Epithelial cell of proximal tubule (primary cell): ENCODE measurements around the gene PSMB3. TPM values are rescaled to one million over a fixed set of nuclear protein-coding genes. Genes with fewer than 3 reads are reported as not detected.
A peak's percentile ranks its signal among the peaks of the same experiment; 100 is the strongest.

Experiments used
- DNase-seq: peaks from one replicate; pipeline ENCODE4 v3.0.0-alpha.2; 2011; ENCODE audit warnings: low read depth
- H3K4me3 ChIP-seq: 2 replicates; pipeline ENCODE4 v1.5.1; 2011; ENCODE audit warnings: low read depth, mild to moderate bottlenecking, low read length
- total RNA-seq: library from RNA; depleted of rRNA; stranded (reverse); fragments of >200 nt; gene quantifications from 2 replicates; pipeline ENCODE4 v1.2.3, GENCODE V29; 2015
- TF ChIP-seq, protein P1 (sequence below): conservative IDR thresholded peaks from 2 replicates; pipeline ENCODE4 v1.5.1; 2012; ENCODE audit warnings: low read depth, mild to moderate bottlenecking, low read length

The PSMB3 gene
- total RNA-seq, 1 donor from 2014 or later, result 311 TPM

GRCh38 chr17:38794221-38794620, 41.7 kb downstream of the PSMB3 start:
- TF ChIP-seq, protein P1, sequence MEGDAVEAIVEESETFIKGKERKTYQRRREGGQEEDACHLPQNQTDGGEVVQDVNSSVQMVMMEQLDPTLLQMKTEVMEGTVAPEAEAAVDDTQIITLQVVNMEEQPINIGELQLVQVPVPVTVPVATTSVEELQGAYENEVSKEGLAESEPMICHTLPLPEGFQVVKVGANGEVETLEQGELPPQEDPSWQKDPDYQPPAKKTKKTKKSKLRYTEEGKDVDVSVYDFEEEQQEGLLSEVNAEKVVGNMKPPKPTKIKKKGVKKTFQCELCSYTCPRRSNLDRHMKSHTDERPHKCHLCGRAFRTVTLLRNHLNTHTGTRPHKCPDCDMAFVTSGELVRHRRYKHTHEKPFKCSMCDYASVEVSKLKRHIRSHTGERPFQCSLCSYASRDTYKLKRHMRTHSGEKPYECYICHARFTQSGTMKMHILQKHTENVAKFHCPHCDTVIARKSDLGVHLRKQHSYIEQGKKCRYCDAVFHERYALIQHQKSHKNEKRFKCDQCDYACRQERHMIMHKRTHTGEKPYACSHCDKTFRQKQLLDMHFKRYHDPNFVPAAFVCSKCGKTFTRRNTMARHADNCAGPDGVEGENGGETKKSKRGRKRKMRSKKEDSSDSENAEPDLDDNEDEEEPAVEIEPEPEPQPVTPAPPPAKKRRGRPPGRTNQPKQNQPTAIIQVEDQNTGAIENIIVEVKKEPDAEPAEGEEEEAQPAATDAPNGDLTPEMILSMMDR, result no peak

GRCh38 chr17:38796451-38797157, 44.1 kb downstream of the PSMB3 start:
- H3K4me3 ChIP-seq, result no peak overlapping the region
- DNase-seq, result no peak

More at GRCh38 chr17:38794221-38794620, 41.7 kb downstream of the PSMB3 start:
- H3K4me3 ChIP-seq, result no peak overlapping the region
- DNase-seq, result no peak

DNA sequence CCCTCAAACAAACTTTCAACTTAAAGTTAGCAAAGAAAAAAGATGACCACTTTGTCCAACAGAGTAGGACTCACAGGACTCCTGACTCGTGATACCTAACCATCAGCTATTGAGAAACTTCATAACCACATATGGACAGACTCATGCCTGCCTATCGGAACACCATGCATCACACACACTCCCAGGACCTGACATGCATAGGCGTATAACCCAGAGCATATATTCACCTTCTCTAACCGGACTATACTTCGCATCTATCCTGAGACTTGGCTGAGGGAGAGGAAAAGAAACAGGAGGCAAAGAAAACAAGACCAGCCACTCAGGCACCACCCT, 44.6 kb downstream of the PSMB3 start:
- DNase-seq, result no peak
- peak overlapping the region; percentile 83 for H3K4me3 ChIP-seq
- TF ChIP-seq, protein P1, result no peak

More at GRCh38 chr17:38796451-38797157, 44.1 kb downstream of the PSMB3 start:
- TF ChIP-seq, protein P1, result no peak

DNA sequence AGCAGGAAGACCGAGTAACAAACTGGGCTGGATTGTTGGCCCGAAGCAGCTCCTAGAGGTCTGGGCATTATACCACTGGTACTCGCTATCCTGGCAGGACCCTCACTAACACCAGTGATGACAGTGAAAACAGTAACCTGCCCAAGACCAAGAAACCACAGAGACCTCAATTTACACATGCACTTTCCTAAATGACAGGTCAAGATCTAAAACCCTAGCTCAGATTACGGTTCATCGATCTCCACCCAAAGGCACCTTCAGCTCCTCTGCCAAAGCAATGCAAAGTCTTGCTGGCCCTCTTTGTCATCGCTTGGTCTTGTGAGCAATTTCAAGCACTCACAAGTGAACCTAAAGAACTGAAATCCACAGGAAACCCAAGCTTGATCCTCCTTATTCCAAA, 45.3 kb downstream of the PSMB3 start:
- no peak for DNase-seq
- H3K4me3 ChIP-seq, result peak overlapping the region; percentile 83
- TF ChIP-seq, protein P1, result no peak

DNA sequence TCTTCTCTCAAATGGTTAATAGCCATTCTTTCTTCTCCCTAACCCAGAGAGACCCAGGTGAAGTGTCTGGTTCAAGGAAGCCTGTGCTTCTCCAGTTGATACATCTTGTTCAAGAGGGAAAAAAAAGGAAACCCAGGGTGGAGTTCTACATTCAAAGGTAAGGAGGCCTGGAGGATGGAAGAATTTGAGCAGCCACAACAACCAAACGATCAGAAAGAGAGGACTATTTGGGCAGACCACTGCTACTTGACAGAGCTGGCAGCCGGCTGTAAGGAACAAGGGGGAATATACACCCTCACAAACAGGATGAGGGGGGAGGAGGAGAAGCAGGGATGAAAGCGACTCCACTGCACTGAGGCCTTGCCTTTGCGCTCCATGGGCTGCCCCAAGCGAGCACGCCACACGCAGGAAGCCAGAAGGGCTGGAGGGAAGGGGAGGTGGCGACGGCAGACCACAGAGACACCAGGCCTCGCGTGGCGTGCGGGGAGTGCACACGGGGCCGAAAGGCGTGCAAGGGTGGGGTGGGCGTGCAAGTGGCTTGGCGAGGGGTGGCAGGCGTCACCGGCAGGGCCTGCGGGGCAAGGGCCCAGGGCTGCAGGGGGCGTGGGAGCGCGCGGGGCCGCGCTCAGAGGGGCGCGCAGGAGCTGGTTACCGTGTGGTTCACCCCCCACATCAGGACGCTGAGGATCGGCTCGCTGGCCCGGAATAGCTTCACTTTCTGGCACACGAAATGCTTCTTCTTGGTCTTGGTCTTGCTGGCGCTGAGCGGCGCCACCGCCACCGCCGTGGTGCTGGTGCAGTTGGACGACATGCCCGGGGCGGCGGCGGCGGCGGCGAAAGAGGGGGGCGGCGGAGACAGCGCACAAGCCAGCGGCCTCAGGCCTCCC, 46.3 kb downstream of the PSMB3 start:
- H3K4me3 ChIP-seq, result peak overlapping the region; percentile 83
- no peak for DNase-seq
- TF ChIP-seq, protein P1, result no peak

- peak; percentile 62 for DNase-seq
- TF ChIP-seq, protein P1, result no peak
- peak within 1 kb of the TSS; percentile 83 for H3K4me3 ChIP-seq
Observed at GRCh38 chr17:38799501-38800236, 47.1 kb downstream of the PSMB3 start, which contains the start of gene PIP4K2B. PIP4K2B (minus strand) TSS chr17:38799556; CDS start chr17:38799424, 132 bp downstream.
